ENCODE measurements around the gene BEST4. TPM values are rescaled to one million over a fixed set of nuclear protein-coding genes. Genes with fewer than 3 reads are reported as not detected.

Gene BEST4
- total RNA-seq, 1 experiment from 2014 or later, result 0.35 TPM

GRCh38 chr1:44792736-44793502 is 4.9 kb upstream of the BEST4 start:
- BruUV-seq (replicated peaks), result no TSS peak
- no peak for DNase-seq (ENCODE audit: unreplicated experiment)
- Mint-ChIP-seq H3K4me1 (ENCODE audit: insufficient read depth, unreplicated experiment) (peaks cover 7% of the 10 kb centered on the region), H3K9me3 (ENCODE audit: unreplicated experiment) (no peaks in the 10 kb centered on the region), H3K27me3 (ENCODE audit: insufficient read depth, unreplicated experiment) (no peaks in the 10 kb centered on the region), H3K27ac (ENCODE audit: low read depth, unreplicated experiment) (peak overlapping the region; percentile 85), H3K4me3 (ENCODE audit: unreplicated experiment) (no peak overlapping the region), H3K36me3 (ENCODE audit: insufficient read depth, unreplicated experiment) (no peaks in the 10 kb centered on the region)
- TF ChIP-seq CTCF (IDR thresholded peaks at IDR 0.05; ENCODE audit: unreplicated experiment), result no peak
- CTCF ChIA-PET, result interaction anchor here (0.6 to 2.6 kb wide), 23 partner anchors 10 to 1351 kb away, joined by 3 to 14 read pairs (median 4); partner anchors contain the start of genes EIF2B3, RPS8 and UROD
- intact Hi-C loops (cut with micrococcal nuclease), result loop anchor here (2.0 kb wide), 3 partner anchors 42 to 508 kb away; partner anchors contain the start of gene UROD
- POLR2A ChIA-PET, result interaction anchor here (0.6 to 2.7 kb wide), 13 partner anchors 9 to 776 kb away, joined by 3 to 29 read pairs (median 5); partner anchors contain the start of genes BTBD19, HECTD3, RNU5D-1 and RPS8

GRCh38 chr1:44790968-44791801 is 3.2 kb upstream of the BEST4 start:
- Mint-ChIP-seq H3K4me3 (ENCODE audit: unreplicated experiment) (no peak overlapping the region), H3K4me1 (ENCODE audit: insufficient read depth, unreplicated experiment) (peaks cover 7% of the 10 kb centered on the region), H3K27ac (ENCODE audit: low read depth, unreplicated experiment) (no peak overlapping the region), H3K36me3 (ENCODE audit: insufficient read depth, unreplicated experiment) (no peaks in the 10 kb centered on the region), H3K9me3 (ENCODE audit: unreplicated experiment) (no peaks in the 10 kb centered on the region), H3K27me3 (ENCODE audit: insufficient read depth, unreplicated experiment) (no peaks in the 10 kb centered on the region)
- no peak for TF ChIP-seq CTCF (IDR thresholded peaks at IDR 0.05; ENCODE audit: unreplicated experiment)
- DNase-seq (ENCODE audit: unreplicated experiment), result no peak
- intact Hi-C loops (cut with micrococcal nuclease), result no loop called here
- POLR2A ChIA-PET, result interaction anchor here (0.7 to 4.2 kb wide), 6 partner anchors 9 to 79 kb away, joined by 3 to 36 read pairs (median 8); partner anchors contain the start of genes PLK3, RNU5D-1 and RPS8
- CTCF ChIA-PET, result interaction anchor here (0.5 to 1.5 kb wide), 5 partner anchors 7 to 1046 kb away, joined by 3 to 6 read pairs (median 4); no protein-coding TSS in a partner anchor
- BruUV-seq (replicated peaks), result no TSS peak

- H3K27ac Mint-ChIP-seq (ENCODE audit: low read depth, unreplicated experiment), result no peak overlapping the region
- ChIA-PET CTCF (interaction anchor here (1.4 to 1.5 kb wide), 2 partner anchors 10 to 520 kb away, joined by 3 read pairs; no protein-coding TSS in a partner anchor), POLR2A (interaction anchor here (4.2 kb wide), 1 partner anchor 11 kb away, joined by 36 read pairs; the partner anchor contains the start of gene RPS8)
- no peaks in the 10 kb centered on the region for H3K9me3 Mint-ChIP-seq (ENCODE audit: unreplicated experiment)
- DNase-seq (ENCODE audit: unreplicated experiment), result no peak
- peaks cover 7% of the 10 kb centered on the region for H3K4me1 Mint-ChIP-seq (ENCODE audit: insufficient read depth, unreplicated experiment)
- H3K27me3 Mint-ChIP-seq (ENCODE audit: insufficient read depth, unreplicated experiment), result no peaks in the 10 kb centered on the region
- no peak for TF ChIP-seq CTCF (IDR thresholded peaks at IDR 0.05; ENCODE audit: unreplicated experiment)
- no peak overlapping the region for H3K4me3 Mint-ChIP-seq (ENCODE audit: unreplicated experiment)
- peaks cover 5% of the 10 kb centered on the region for H3K36me3 Mint-ChIP-seq (ENCODE audit: insufficient read depth, unreplicated experiment)
- no TSS peak for BruUV-seq (replicated peaks)
- intact Hi-C loops (cut with micrococcal nuclease), result no loop called here
These were observed 464 bp downstream of the BEST4 start for GRCh38 chr1:44787506-44787905.
